Nephron progenitor cell (in vitro differentiated cells): Measurements from ENCODE around the gene PDZD2.

Experiments
- DNase-seq: peaks from one replicate; pipeline ENCODE4 v3.0.0; 2021
- H3K27ac Mint-ChIP-seq: 2 replicates; pipeline ENCODE4 v1.8.0; 2021; ENCODE audit warnings: mild to moderate bottlenecking, moderate library complexity, mixed read lengths
- H3K27me3 Mint-ChIP-seq: 2 replicates; pipeline ENCODE4 v1.8.0; 2021; ENCODE audit warnings: mild to moderate bottlenecking, low read depth, mixed read lengths; ENCODE audit not compliant: poor library complexity
- H3K36me3 Mint-ChIP-seq: 2 replicates; pipeline ENCODE4 v1.8.0; 2021; ENCODE audit warnings: low read depth, mixed read lengths
- H3K4me1 Mint-ChIP-seq: 2 replicates; pipeline ENCODE4 v1.8.0; 2021; ENCODE audit warnings: mixed read lengths
- H3K4me3 Mint-ChIP-seq: 2 replicates; pipeline ENCODE4 v1.8.0; 2021; ENCODE audit warnings: mild to moderate bottlenecking, moderate library complexity, mixed read lengths
- H3K9me3 Mint-ChIP-seq: 2 replicates; pipeline ENCODE4 v1.8.0; 2021; ENCODE audit warnings: mild to moderate bottlenecking, moderate library complexity, mixed read lengths
- CTCF ChIP-seq: fragments of 200-600 bp; sonication (generic); IDR thresholded peaks from 2 replicates; pipeline ENCODE4 v1.5.0; 2021; ENCODE audit warnings: antibody characterized with exemption

PDZD2 gene

GRCh38 chr5:31617867-31618266 lies 21.1 kb upstream of the PDZD2 start:
- H3K27me3 Mint-ChIP-seq = peaks cover 10% of the 10 kb centered on the region
- H3K36me3 Mint-ChIP-seq = no peaks in the 10 kb centered on the region
- H3K4me1 Mint-ChIP-seq = peaks cover 22% of the 10 kb centered on the region
- no peak overlapping the region for H3K4me3 Mint-ChIP-seq
- H3K27ac Mint-ChIP-seq = peak overlapping the region; percentile 17
- no peak for DNase-seq
- no peak for TF ChIP-seq CTCF
- H3K9me3 Mint-ChIP-seq = peaks cover 13% of the 10 kb centered on the region

- no peak for TF ChIP-seq CTCF
- H3K9me3 Mint-ChIP-seq = peaks cover 13% of the 10 kb centered on the region
- H3K4me1 Mint-ChIP-seq = peaks cover 22% of the 10 kb centered on the region
- H3K27ac Mint-ChIP-seq = peak overlapping the region; percentile 26
- peaks cover 4% of the 10 kb centered on the region for H3K27me3 Mint-ChIP-seq
- no peak overlapping the region for H3K4me3 Mint-ChIP-seq
- H3K36me3 Mint-ChIP-seq = no peaks in the 10 kb centered on the region
- no peak for DNase-seq
Measured at GRCh38 chr5:31620026-31620425, 18.9 kb upstream of the PDZD2 start.

- Mint-ChIP-seq H3K27me3 (peaks cover 23% of the 10 kb centered on the region), H3K27ac (no peak overlapping the region), H3K36me3 (no peaks in the 10 kb centered on the region), H3K4me3 (no peak overlapping the region), H3K4me1 (peaks cover 17% of the 10 kb centered on the region), H3K9me3 (no peaks in the 10 kb centered on the region)
- TF ChIP-seq CTCF = no peak
- DNase-seq = no peak
Measured at GRCh38 chr5:31623249-31623648, 15.7 kb upstream of the PDZD2 start.

GRCh38 chr5:31625394-31625793 lies 13.5 kb upstream of the PDZD2 start:
- H3K4me3 Mint-ChIP-seq = no peak overlapping the region
- H3K9me3 Mint-ChIP-seq = no peaks in the 10 kb centered on the region
- H3K36me3 Mint-ChIP-seq = no peaks in the 10 kb centered on the region
- no peak for TF ChIP-seq CTCF
- H3K4me1 Mint-ChIP-seq = no peaks in the 10 kb centered on the region
- H3K27me3 Mint-ChIP-seq = peaks cover 38% of the 10 kb centered on the region
- no peak overlapping the region for H3K27ac Mint-ChIP-seq
- no peak for DNase-seq

- Mint-ChIP-seq H3K36me3 (no peaks in the 10 kb centered on the region), H3K4me3 (no peak overlapping the region)
Measured at GRCh38 chr5:31626156-31626555, 12.8 kb upstream of the PDZD2 start.

More at GRCh38 chr5:31626156-31626555, 12.8 kb upstream of the PDZD2 start:
- Mint-ChIP-seq H3K27me3 (peaks cover 46% of the 10 kb centered on the region), H3K9me3 (no peaks in the 10 kb centered on the region), H3K4me1 (no peaks in the 10 kb centered on the region), H3K27ac (no peak overlapping the region)
- no peak for TF ChIP-seq CTCF
- no peak for DNase-seq
